GM12878 (cell line): ENCODE data around the gene NEK1. TPM values are rescaled to one million over a fixed set of nuclear protein-coding genes. Genes with fewer than 3 reads are reported as not detected.

ENCODE experiments used
- ATAC-seq: fragments of 200-7000 bp; cut with Tn5 transposase; 3 replicates; pipeline ENCODE4 v1.9.1; 2020; ENCODE audit warnings: mild to moderate bottlenecking, moderate library complexity
- BruUV-seq: library from RNA; stranded (reverse); fragments of 400-500 nt; replicated peaks from 2 replicates; lab custom pipeline; 2021; lab: Mats Ljungman, UMichigan
- CTCF ChIA-PET: fragments of 300-600 bp; sonication (Branson Sonifier 250); formaldehyde crosslinking; extraction: SDS; loops from one replicate; lab custom pipeline; 2021; ENCODE audit warnings: inconsistent platforms; lab: Yijun Ruan, JAX
- POLR2A ChIA-PET: fragments of 350-600 bp; formaldehyde crosslinking; extraction: SDS; loops from one replicate; lab custom pipeline; 2021; ENCODE audit warnings: inconsistent platforms; lab: Charles Lee
- RAD21 ChIA-PET: fragments of 300-600 bp; sonication (Branson Sonifier 250); formaldehyde crosslinking; loops from one replicate; lab custom pipeline; 2023; ENCODE audit warnings: antibody characterized with exemption; ENCODE audit not compliant: unreplicated experiment; lab: Charles Lee
- SMC1A ChIA-PET: fragments of 300-600 bp; sonication (Branson Sonifier 250); formaldehyde crosslinking; loops from one replicate; lab custom pipeline; 2023; ENCODE audit not compliant: unreplicated experiment, uncharacterized antibody; lab: Charles Lee
- DNase-seq: peaks from one replicate; pipeline ENCODE4 v3.0.0-alpha.2; 2011; ENCODE audit warnings: low read depth, low spot score
- FAIRE-seq: peaks from 3 replicates; lab custom pipeline; 2011; peaks lifted over from hg19 to GRCh38; lab: Jason Lieb, UNC
- H2AFZ ChIP-seq: 2 replicates; pipeline ENCODE4 v1.6.0; 2011; ENCODE audit warnings: low read depth, low read length, control low read depth; ENCODE audit not compliant: control insufficient read depth
- H3K27ac ChIP-seq: 2 replicates; pipeline ENCODE4 v1.5.1; 2011; ENCODE audit warnings: control low read depth; ENCODE audit not compliant: control insufficient read depth, insufficient read depth
- H3K27me3 ChIP-seq, 2 experiments: replicated peaks in 1 of 2; 2 replicates each; pipeline versions ENCODE4 v1.6.0 to v1.6.1; 2011; ENCODE audit warnings: low read length in 1 of 2; ENCODE audit not compliant: control insufficient read depth in 2 of 2, insufficient read depth in 2 of 2
- H3K36me3 ChIP-seq, 2 experiments: 2 replicates each; pipeline ENCODE4 v1.5.1; 2011; ENCODE audit warnings: low read length in 1 of 2; ENCODE audit not compliant: control insufficient read depth in 2 of 2, insufficient read depth in 2 of 2
- H3K4me1 ChIP-seq: 2 replicates; pipeline ENCODE4 v1.6.1; 2011; ENCODE audit warnings: mild to moderate bottlenecking, low read length, moderate library complexity, mixed read lengths; ENCODE audit not compliant: control insufficient read depth, insufficient read depth
- H3K4me2 ChIP-seq: 2 replicates; pipeline ENCODE4 v1.6.0; 2011; ENCODE audit warnings: control low read depth; ENCODE audit not compliant: control insufficient read depth, insufficient read depth
- H3K4me3 ChIP-seq: fragments of 200-600 bp; sonication (generic); 2 replicates; pipeline ENCODE4 v1.5.1; 2016
- H3K79me2 ChIP-seq: 2 replicates; pipeline ENCODE4 v1.6.0; 2011; ENCODE audit warnings: low read length; ENCODE audit not compliant: control insufficient read depth, insufficient read depth
- H3K9ac ChIP-seq: 2 replicates; pipeline ENCODE4 v1.8.0; 2011; ENCODE audit warnings: low read length, control low read depth, mixed read lengths; ENCODE audit not compliant: control insufficient read depth, insufficient read depth
- H3K9me3 ChIP-seq: replicated peaks from 3 replicates; pipeline ENCODE4 v1.5.1; 2011; ENCODE audit warnings: mild to moderate bottlenecking, low read length; ENCODE audit not compliant: control insufficient read depth, insufficient read depth
- H4K20me1 ChIP-seq: 2 replicates; pipeline ENCODE4 v1.6.0; 2011; ENCODE audit not compliant: control insufficient read depth, insufficient read depth
- BACH1 ChIP-seq: fragments of 450-650 bp; IDR thresholded peaks from 2 replicates; pipeline ENCODE4 v1.6.1; 2017; ENCODE audit warnings: mild to moderate bottlenecking, borderline replicate concordance
- CBX5 ChIP-seq: sonication (generic); IDR thresholded peaks from 2 replicates; pipeline ENCODE4 v1.6.1; 2016; ENCODE audit warnings: low read depth, moderate library complexity, mild to moderate bottlenecking, inconsistent platforms
- EGR1 ChIP-seq, 2 experiments: IDR thresholded peaks; 1 replicate in 1 of 2; 2 replicates in 1 of 2; pipeline ENCODE4 v1.6.1; 2011 to 2012; ENCODE audit warnings: low read depth in 2 of 2, low read length in 2 of 2, borderline replicate concordance in 1 of 2, mild to moderate bottlenecking in 1 of 2, moderate library complexity in 1 of 2
- ESRRA ChIP-seq: IDR thresholded peaks from 2 replicates; pipeline ENCODE4 v1.6.1; 2012; ENCODE audit warnings: mild to moderate bottlenecking, low read length, improper control_type of control experiment
- NBN ChIP-seq: fragments of 450-650 bp; IDR thresholded peaks from 2 replicates; pipeline ENCODE4 v1.6.1; 2016
- NFYB ChIP-seq: IDR thresholded peaks from 2 replicates; pipeline ENCODE4 v1.6.1; 2011; ENCODE audit warnings: low read depth, mild to moderate bottlenecking, low read length, improper control_type of control experiment, moderate library complexity; ENCODE audit not compliant: insufficient read depth
- STAT3 ChIP-seq: IDR thresholded peaks from 2 replicates; pipeline ENCODE4 v1.6.1; 2011; ENCODE audit warnings: low read depth, low read length, improper control_type of control experiment
- TBL1XR1 ChIP-seq: IDR thresholded peaks from 2 replicates; pipeline ENCODE4 v1.6.1; 2012; ENCODE audit warnings: low read depth, low read length, improper control_type of control experiment
- TCF12 ChIP-seq: IDR thresholded peaks from 2 replicates; pipeline ENCODE4 v1.6.1; 2011; ENCODE audit warnings: low read depth, mild to moderate bottlenecking, low read length
- ZZZ3 ChIP-seq: IDR thresholded peaks from 2 replicates; pipeline ENCODE4 v1.6.1; 2011; ENCODE audit warnings: low read depth; ENCODE audit not compliant: control insufficient read depth, insufficient read length
- WGBS: methylation state at CpG from one replicate; pipeline ENCODE4 v1.1.6; 2016; ENCODE audit warnings: low lambda C conversion rate; ENCODE audit not compliant: insufficient replicate concordance, insufficient coverage; ENCODE audit errors: missing lambda C conversion rate; 5-methylcytosine and 5-hydroxymethylcytosine counted together
- in situ Hi-C: fragments of 300-500 bp; cut with MboI; formaldehyde crosslinking; loops from 9 replicates; pipeline ENCODE4 v1.14.3; 2018; ENCODE audit warnings: mixed read lengths
- intact Hi-C: fragments of 100-400 bp; cut with micrococcal nuclease; formaldehyde crosslinking; loops from one replicate; pipeline ENCODE4 v1.14.2; 2022; ENCODE audit not compliant: unreplicated experiment
- polyA plus RNA-seq, 11 experiments: library from polyadenylated mRNA; depleted of rRNA in 4 of 11; unstranded in 6 of 11; stranded (reverse) in 5 of 11; fragments of >200 nt; fragmentation: Nextera tagmentation in 4 of 11; fragmentation: Illumina TruSeq in 1 of 11; extraction: Ambion mirVana in 4 of 11; extraction: Trizol in 1 of 11; gene quantifications; 1 replicate in 1 of 11; 2 replicates in 10 of 11; pipeline versions ENCODE4 v1.2.1 to v1.2.3, GENCODE V29; 2011 to 2016; ENCODE audit warnings: inconsistent platforms in 2 of 11, missing spikeins in 2 of 11, low read depth in 1 of 11
- total RNA-seq, 4 experiments: library from RNA; depleted of rRNA in 3 of 4; stranded (reverse); fragments of >200 nt in 3 of 4; fragmentation: Illumina TruSeq in 1 of 4; extraction: Trizol in 1 of 4; gene quantifications; 2 replicates each; pipeline versions ENCODE4 v1.2.1 to v1.2.3, GENCODE V29; 2013 to 2021
- TF ChIP-seq, protein P1 (sequence below): fragments of 450-650 bp; IDR thresholded peaks from 2 replicates; pipeline ENCODE4 v1.6.1; 2017; ENCODE audit warnings: mild to moderate bottlenecking, moderate library complexity
- TF ChIP-seq, protein P2 (sequence below): fragments of 450-650 bp; IDR thresholded peaks from 2 replicates; pipeline ENCODE4 v1.6.1; 2016; ENCODE audit warnings: mild to moderate bottlenecking, moderate library complexity, borderline replicate concordance
- TF ChIP-seq, protein P3 (sequence below): IDR thresholded peaks from 2 replicates; pipeline ENCODE4 v1.6.1; 2012; ENCODE audit warnings: low read length, inconsistent platforms

NEK1 gene
- total and polyA plus RNA-seq, 10 of the 15 experiments (the other 5 are each of a cell fraction or from before 2014, with no cell fraction given) = 4.9 to 16.1 (median 7.5) TPM

DNA sequence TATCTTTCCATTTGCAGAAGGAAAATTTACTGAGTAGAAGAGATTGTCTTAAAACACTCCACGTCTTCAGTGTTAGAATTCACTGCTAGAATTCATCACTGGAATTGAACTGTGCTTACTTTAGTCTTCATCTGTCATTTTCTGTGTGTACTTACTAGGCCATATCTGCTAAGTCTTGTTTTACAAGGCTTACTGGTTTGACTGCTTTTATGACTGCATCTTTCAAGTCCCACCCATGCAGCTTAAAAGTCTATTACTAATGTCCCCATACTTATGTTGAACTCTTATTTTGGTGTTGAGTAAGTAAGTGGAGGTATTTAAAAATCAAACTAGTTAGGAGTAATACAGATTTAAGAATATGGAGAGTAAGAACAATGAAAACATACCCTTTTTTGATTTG, 22.6 kb upstream of the NEK1 start:
- H3K27ac ChIP-seq = no peak overlapping the region
- H3K79me2 ChIP-seq = peaks cover 8% of the 10 kb centered on the region
- H3K27me3 ChIP-seq = no peaks in the 10 kb centered on the region
- FAIRE-seq (no peak), ATAC-seq (no peak), DNase-seq (no peak)
- TF ChIP-seq, protein P1, sequence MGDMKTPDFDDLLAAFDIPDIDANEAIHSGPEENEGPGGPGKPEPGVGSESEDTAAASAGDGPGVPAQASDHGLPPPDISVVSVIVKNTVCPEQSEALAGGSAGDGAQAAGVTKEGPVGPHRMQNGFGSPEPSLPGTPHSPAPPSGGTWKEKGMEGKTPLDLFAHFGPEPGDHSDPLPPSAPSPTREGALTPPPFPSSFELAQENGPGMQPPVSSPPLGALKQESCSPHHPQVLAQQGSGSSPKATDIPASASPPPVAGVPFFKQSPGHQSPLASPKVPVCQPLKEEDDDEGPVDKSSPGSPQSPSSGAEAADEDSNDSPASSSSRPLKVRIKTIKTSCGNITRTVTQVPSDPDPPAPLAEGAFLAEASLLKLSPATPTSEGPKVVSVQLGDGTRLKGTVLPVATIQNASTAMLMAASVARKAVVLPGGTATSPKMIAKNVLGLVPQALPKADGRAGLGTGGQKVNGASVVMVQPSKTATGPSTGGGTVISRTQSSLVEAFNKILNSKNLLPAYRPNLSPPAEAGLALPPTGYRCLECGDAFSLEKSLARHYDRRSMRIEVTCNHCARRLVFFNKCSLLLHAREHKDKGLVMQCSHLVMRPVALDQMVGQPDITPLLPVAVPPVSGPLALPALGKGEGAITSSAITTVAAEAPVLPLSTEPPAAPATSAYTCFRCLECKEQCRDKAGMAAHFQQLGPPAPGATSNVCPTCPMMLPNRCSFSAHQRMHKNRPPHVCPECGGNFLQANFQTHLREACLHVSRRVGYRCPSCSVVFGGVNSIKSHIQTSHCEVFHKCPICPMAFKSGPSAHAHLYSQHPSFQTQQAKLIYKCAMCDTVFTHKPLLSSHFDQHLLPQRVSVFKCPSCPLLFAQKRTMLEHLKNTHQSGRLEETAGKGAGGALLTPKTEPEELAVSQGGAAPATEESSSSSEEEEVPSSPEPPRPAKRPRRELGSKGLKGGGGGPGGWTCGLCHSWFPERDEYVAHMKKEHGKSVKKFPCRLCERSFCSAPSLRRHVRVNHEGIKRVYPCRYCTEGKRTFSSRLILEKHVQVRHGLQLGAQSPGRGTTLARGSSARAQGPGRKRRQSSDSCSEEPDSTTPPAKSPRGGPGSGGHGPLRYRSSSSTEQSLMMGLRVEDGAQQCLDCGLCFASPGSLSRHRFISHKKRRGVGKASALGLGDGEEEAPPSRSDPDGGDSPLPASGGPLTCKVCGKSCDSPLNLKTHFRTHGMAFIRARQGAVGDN = no peak
- TF ChIP-seq TBL1XR1 (no peak), ESRRA (no peak), NBN (no peak), STAT3 (no peak), BACH1 (no peak), CBX5 (no peak), ZZZ3 (no peak), NFYB (no peak), EGR1 (IDR thresholded peaks at IDR 0.05; ENCODE audit: borderline replicate concordance in 1 of 2, low read depth in 2 of 2, low read length in 2 of 2) (no peak), TCF12 (no peak)
- TF ChIP-seq, protein P2, sequence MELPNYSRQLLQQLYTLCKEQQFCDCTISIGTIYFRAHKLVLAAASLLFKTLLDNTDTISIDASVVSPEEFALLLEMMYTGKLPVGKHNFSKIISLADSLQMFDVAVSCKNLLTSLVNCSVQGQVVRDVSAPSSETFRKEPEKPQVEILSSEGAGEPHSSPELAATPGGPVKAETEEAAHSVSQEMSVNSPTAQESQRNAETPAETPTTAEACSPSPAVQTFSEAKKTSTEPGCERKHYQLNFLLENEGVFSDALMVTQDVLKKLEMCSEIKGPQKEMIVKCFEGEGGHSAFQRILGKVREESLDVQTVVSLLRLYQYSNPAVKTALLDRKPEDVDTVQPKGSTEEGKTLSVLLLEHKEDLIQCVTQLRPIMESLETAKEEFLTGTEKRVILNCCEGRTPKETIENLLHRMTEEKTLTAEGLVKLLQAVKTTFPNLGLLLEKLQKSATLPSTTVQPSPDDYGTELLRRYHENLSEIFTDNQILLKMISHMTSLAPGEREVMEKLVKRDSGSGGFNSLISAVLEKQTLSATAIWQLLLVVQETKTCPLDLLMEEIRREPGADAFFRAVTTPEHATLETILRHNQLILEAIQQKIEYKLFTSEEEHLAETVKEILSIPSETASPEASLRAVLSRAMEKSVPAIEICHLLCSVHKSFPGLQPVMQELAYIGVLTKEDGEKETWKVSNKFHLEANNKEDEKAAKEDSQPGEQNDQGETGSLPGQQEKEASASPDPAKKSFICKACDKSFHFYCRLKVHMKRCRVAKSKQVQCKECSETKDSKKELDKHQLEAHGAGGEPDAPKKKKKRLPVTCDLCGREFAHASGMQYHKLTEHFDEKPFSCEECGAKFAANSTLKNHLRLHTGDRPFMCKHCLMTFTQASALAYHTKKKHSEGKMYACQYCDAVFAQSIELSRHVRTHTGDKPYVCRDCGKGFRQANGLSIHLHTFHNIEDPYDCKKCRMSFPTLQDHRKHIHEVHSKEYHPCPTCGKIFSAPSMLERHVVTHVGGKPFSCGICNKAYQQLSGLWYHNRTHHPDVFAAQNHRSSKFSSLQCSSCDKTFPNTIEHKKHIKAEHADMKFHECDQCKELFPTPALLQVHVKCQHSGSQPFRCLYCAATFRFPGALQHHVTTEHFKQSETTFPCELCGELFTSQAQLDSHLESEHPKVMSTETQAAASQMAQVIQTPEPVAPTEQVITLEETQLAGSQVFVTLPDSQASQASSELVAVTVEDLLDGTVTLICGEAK = no peak
- TF ChIP-seq, protein P3, sequence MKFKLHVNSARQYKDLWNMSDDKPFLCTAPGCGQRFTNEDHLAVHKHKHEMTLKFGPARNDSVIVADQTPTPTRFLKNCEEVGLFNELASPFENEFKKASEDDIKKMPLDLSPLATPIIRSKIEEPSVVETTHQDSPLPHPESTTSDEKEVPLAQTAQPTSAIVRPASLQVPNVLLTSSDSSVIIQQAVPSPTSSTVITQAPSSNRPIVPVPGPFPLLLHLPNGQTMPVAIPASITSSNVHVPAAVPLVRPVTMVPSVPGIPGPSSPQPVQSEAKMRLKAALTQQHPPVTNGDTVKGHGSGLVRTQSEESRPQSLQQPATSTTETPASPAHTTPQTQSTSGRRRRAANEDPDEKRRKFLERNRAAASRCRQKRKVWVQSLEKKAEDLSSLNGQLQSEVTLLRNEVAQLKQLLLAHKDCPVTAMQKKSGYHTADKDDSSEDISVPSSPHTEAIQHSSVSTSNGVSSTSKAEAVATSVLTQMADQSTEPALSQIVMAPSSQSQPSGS = no peak
- SMC1A ChIA-PET = interaction anchor here (0.6 to 2.1 kb wide), 5 partner anchors 13 to 114 kb away, joined by 3 to 8 read pairs (median 3); no protein-coding TSS in a partner anchor
- intact Hi-C loops = no loop called here
- no peak overlapping the region for H3K4me2 ChIP-seq
- in situ Hi-C loops = no loop called here
- H3K9me3 ChIP-seq = no peaks in the 10 kb centered on the region; the same call in 2 of the 3 replicates
- no peak overlapping the region for H3K4me3 ChIP-seq
- H2AFZ ChIP-seq = no peak overlapping the region
- RAD21 ChIA-PET = interaction anchor here (1.0 kb wide), 1 partner anchor 22 kb away, joined by 3 read pairs; no protein-coding TSS in a partner anchor
- H3K36me3 ChIP-seq = peaks cover 0 to 7% of the 10 kb centered on the region in 2 experiments; a peak in 1 of 4 replicates
- H3K4me1 ChIP-seq = no peaks in the 10 kb centered on the region
- CTCF ChIA-PET = no interaction called here
- WGBS = 100% methylated on average over 1 of the region's 1 CpG
- H3K9ac ChIP-seq = no peak overlapping the region
- no TSS peak for BruUV-seq
- POLR2A ChIA-PET = interaction anchor here (0.9 to 1.1 kb wide), 2 partner anchors 14 to 41 kb away, joined by 3 to 4 read pairs; no protein-coding TSS in a partner anchor
- H4K20me1 ChIP-seq = no peaks in the 10 kb centered on the region
